HG03280 (cell line): Measurements from ENCODE around the gene LLGL1.

ENCODE experiments used
- ATAC-seq: cut with Tn5 transposase; IDR thresholded peaks from one replicate; pipeline ENCODE4 v1.9.1; 2021; ENCODE audit warnings: mild to moderate bottlenecking, moderate library complexity; ENCODE audit not compliant: unreplicated experiment

Gene LLGL1

GRCh38 chr17:18267927-18268711, 42.7 kb downstream of the LLGL1 start:
- ATAC-seq: no peak

- ATAC-seq: no peak
These were observed 44.9 kb downstream of the LLGL1 start for GRCh38 chr17:18270046-18270931.

GRCh38 chr17:18277076-18277475, 51.6 kb downstream of the LLGL1 start:
- no peak for ATAC-seq

GRCh38 chr17:18278867-18279266, 53.4 kb downstream of the LLGL1 start:
- ATAC-seq: no peak

GRCh38 chr17:18280249-18280648, 54.8 kb downstream of the LLGL1 start:
- ATAC-seq: no peak

GRCh38 chr17:18280766-18281371, 55.4 kb downstream of the LLGL1 start:
- ATAC-seq: no peak

GRCh38 chr17:18281788-18282187, 56.4 kb downstream of the LLGL1 start:
- ATAC-seq: no peak

GRCh38 chr17:18285296-18285695, 59.9 kb downstream of the LLGL1 start:
- no peak for ATAC-seq

GRCh38 chr17:18291718-18292540, 66.5 kb downstream of the LLGL1 start:
- ATAC-seq: no peak
